ENCODE results near the gene CROCC2. TPM values are rescaled to one million over a fixed set of nuclear protein-coding genes. Genes with fewer than 3 reads are reported as not detected.

The CROCC2 gene
- polyA plus RNA-seq, 1 of the 3 experiments (the other 2 are of a cell fraction): not detected

DNA sequence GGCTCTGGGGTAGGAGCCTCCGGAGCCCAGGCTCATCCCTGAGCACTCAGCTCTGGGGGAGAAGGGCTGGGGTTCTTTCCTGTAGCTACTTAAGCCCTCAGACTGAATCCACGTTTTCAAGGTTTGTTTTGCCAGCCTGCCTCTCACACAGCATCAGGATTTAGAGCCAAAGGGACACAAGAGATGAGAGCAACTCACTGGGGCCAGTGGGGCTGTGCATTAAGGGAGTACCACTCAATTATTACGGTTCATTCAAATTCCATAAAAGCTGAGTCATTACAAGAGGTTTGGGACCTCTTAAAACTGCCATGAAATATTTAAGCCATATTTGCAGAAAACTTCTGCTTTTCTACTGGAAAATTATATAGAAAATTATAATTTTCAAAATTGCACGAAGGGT is 75.1 kb downstream of the CROCC2 start:
- POLR2A ChIA-PET: interaction anchor here (1.0 kb wide), 1 partner anchor 8 kb away, joined by 3 read pairs; no protein-coding TSS in a partner anchor
- H3K4me2 ChIP-seq: no peak overlapping the region
- H3K27ac ChIP-seq (ENCODE audit: low read depth in 2 of 2, low read length in 1 of 2): no peak overlapping the region
- no peaks in the 10 kb centered on the region for H3K79me2 ChIP-seq (ENCODE audit: insufficient read depth)
- H4K20me1 ChIP-seq (ENCODE audit: insufficient read depth): no peaks in the 10 kb centered on the region
- 26% methylated on average over 4 of the region's 4 CpGs for WGBS (ENCODE audit: low lambda C conversion rate)
- no peaks in the 10 kb centered on the region for H3K9me3 ChIP-seq
- no peaks in the 10 kb centered on the region for H3K4me1 ChIP-seq (ENCODE audit: control insufficient read depth in 1 of 2, insufficient read depth in 2 of 2, low read depth in 1 of 2, low read length in 1 of 2)
- H3F3A ChIP-seq (replicated peaks; ENCODE audit: insufficient read depth): no peaks in the 10 kb centered on the region
- no peaks in the 10 kb centered on the region for H3K27me3 ChIP-seq (ENCODE audit: insufficient read depth)
- H3K4me3 ChIP-seq (ENCODE audit: low read depth in 2 of 2, low read length in 1 of 2): no peak overlapping the region
- no peak for DNase-seq
- H2AFZ ChIP-seq (ENCODE audit: low read depth): no peak overlapping the region
- TF ChIP-seq ELF1 (IDR thresholded peaks at IDR 0.05) (no peak), JUND (IDR thresholded peaks at IDR 0.05) (no peak), TCF12 (IDR thresholded peaks at IDR 0.05) (no peak), SIN3A (IDR thresholded peaks at IDR 0.05; ENCODE audit: borderline replicate concordance, low read depth, low read length) (no peak), RCOR1 (IDR thresholded peaks at IDR 0.05; ENCODE audit: low read length) (no peak), YY1 (IDR thresholded peaks at IDR 0.05; ENCODE audit: low read depth) (no peak), MEF2A (IDR thresholded peaks at IDR 0.05; ENCODE audit: borderline replicate concordance, low read depth) (no peak), GABPA (IDR thresholded peaks at IDR 0.05; ENCODE audit: low read depth) (no peak), FOXM1 (IDR thresholded peaks at IDR 0.05; ENCODE audit: low read depth) (no peak), CHD2 (IDR thresholded peaks at IDR 0.05; ENCODE audit: low read length, partially characterized antibody) (no peak), RXRA (IDR thresholded peaks at IDR 0.05; ENCODE audit: borderline replicate concordance, low read depth) (no peak), NFIC (IDR thresholded peaks at IDR 0.05; ENCODE audit: borderline replicate concordance) (no peak), MXI1 (IDR thresholded peaks at IDR 0.05; ENCODE audit: low read depth, low read length) (no peak), GATA2 (CRISPR knock-in tag; IDR thresholded peaks at IDR 0.05) (no peak)
- TF ChIP-seq, protein P1, sequence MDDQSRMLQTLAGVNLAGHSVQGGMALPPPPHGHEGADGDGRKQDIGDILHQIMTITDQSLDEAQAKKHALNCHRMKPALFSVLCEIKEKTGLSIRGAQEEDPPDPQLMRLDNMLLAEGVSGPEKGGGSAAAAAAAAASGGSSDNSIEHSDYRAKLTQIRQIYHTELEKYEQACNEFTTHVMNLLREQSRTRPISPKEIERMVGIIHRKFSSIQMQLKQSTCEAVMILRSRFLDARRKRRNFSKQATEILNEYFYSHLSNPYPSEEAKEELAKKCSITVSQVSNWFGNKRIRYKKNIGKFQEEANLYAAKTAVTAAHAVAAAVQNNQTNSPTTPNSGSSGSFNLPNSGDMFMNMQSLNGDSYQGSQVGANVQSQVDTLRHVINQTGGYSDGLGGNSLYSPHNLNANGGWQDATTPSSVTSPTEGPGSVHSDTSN (IDR thresholded peaks at IDR 0.05): no peak
- TF ChIP-seq, protein P2, sequence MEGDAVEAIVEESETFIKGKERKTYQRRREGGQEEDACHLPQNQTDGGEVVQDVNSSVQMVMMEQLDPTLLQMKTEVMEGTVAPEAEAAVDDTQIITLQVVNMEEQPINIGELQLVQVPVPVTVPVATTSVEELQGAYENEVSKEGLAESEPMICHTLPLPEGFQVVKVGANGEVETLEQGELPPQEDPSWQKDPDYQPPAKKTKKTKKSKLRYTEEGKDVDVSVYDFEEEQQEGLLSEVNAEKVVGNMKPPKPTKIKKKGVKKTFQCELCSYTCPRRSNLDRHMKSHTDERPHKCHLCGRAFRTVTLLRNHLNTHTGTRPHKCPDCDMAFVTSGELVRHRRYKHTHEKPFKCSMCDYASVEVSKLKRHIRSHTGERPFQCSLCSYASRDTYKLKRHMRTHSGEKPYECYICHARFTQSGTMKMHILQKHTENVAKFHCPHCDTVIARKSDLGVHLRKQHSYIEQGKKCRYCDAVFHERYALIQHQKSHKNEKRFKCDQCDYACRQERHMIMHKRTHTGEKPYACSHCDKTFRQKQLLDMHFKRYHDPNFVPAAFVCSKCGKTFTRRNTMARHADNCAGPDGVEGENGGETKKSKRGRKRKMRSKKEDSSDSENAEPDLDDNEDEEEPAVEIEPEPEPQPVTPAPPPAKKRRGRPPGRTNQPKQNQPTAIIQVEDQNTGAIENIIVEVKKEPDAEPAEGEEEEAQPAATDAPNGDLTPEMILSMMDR (IDR thresholded peaks at IDR 0.05): no peak
- CTCF ChIA-PET: interaction anchor here (1.1 to 2.8 kb wide), 2 partner anchors 21 to 97 kb away, joined by 3 to 11 read pairs; no protein-coding TSS in a partner anchor
- H3K9ac ChIP-seq: no peak overlapping the region
- H3K9me2 ChIP-seq: no peaks in the 10 kb centered on the region
- H3K36me3 ChIP-seq (replicated peaks in 1 of 2; ENCODE audit: control insufficient read depth in 1 of 2, insufficient read depth in 2 of 2, low read length in 1 of 2): no peaks in the 10 kb centered on the region
